Prostate gland (tissue), 2 donors: ENCODE data around the gene AK3. TPM values are rescaled to one million over a fixed set of nuclear protein-coding genes. Genes with fewer than 3 reads are reported as not detected.
A peak's percentile ranks its signal among the peaks of the same experiment; 100 is the strongest.

Experiments
- DNase-seq: peaks from one replicate; pipeline ENCODE4 v3.0.0-alpha.2; 2019; ENCODE audit warnings: low spot score
- H3K27ac ChIP-seq, 2 donors: fragments of 200-600 bp; sonication (generic); 2 replicates each; pipeline ENCODE4 v1.5.1; 2017 to 2019
- H3K27me3 ChIP-seq: fragments of 200-600 bp; sonication (generic); replicated peaks from 2 replicates; pipeline ENCODE4 v1.5.1; 2019; ENCODE audit not compliant: insufficient read depth
- H3K36me3 ChIP-seq, 2 donors: fragments of 200-600 bp; sonication (generic); 1 replicate in 1 of 2; 2 replicates in 1 of 2; pipeline versions ENCODE4 v1.5.1 to v1.8.1; 2017 to 2019
- H3K4me1 ChIP-seq: fragments of 200-600 bp; sonication (generic); replicated peaks from 2 replicates; pipeline ENCODE4 v1.5.1; 2019
- H3K4me3 ChIP-seq, 2 donors: fragments of 200-600 bp; sonication (generic); 2 replicates each; pipeline ENCODE4 v1.5.1; 2017 to 2019
- H3K9me3 ChIP-seq: fragments of 200-600 bp; sonication (generic); 2 replicates; pipeline ENCODE4 v1.5.1; 2017
- CTCF ChIP-seq, 4 experiments: fragments of 200-600 bp in 2 of 4; fragments of 450-650 bp in 2 of 4; sonication (generic) in 2 of 4; IDR thresholded peaks; 1 replicate in 3 of 4; 2 replicates in 1 of 4; pipeline ENCODE4 v1.5.1; 2016 to 2019; ENCODE audit warnings: antibody characterized with exemption in 4 of 4, mild to moderate bottlenecking in 2 of 4, moderate library complexity in 2 of 4
- POLR2A ChIP-seq: fragments of 450-650 bp; IDR thresholded peaks from one replicate; pipeline ENCODE4 v1.6.1; 2016; ENCODE audit warnings: antibody characterized with exemption, mild to moderate bottlenecking
- POLR2AphosphoS5 ChIP-seq: sonication (generic); formaldehyde crosslinking; IDR thresholded peaks from one replicate; pipeline ENCODE4 v1.6.1; 2017; ENCODE audit warnings: antibody characterized with exemption
- WGBS: methylation state at CpG from one replicate; pipeline ENCODE4 v1.1.5; 2018; 5-methylcytosine and 5-hydroxymethylcytosine counted together
- intact Hi-C: fragments of 100-400 bp; cut with DNase I; formaldehyde crosslinking; loops from one replicate; pipeline ENCODE4 v1.14.2; 2022
- total RNA-seq, 2 donors: library from RNA; depleted of rRNA; stranded (reverse); fragments of >200 nt; gene quantifications; one replicate each; pipeline ENCODE4 v1.1.0, GENCODE V29; 2016

Gene AK3
- total RNA-seq, 2 donors from 2014 or later, result 44.8 to 74.3 TPM

GRCh38 chr9:4700932-4701331, 40.1 kb downstream of the AK3 start:
- no peak for TF ChIP-seq CTCF (IDR thresholded peaks at IDR 0.05)
- DNase-seq, result no peak
- Histone ChIP-seq H3K4me3 (no peak overlapping the region), H3K27me3 (no peaks in the 10 kb centered on the region), H3K27ac (no peak overlapping the region), H3K9me3 (no peaks in the 10 kb centered on the region), H3K36me3 (no peaks in the 10 kb centered on the region), H3K4me1 (no peaks in the 10 kb centered on the region)
- 91% methylated on average over 2 of the region's 2 CpGs for WGBS
- intact Hi-C loops, result no loop called here

- intact Hi-C loops, result no loop called here
- no peak for DNase-seq
- H3K9me3 ChIP-seq, result no peaks in the 10 kb centered on the region
- H3K4me1 ChIP-seq, result no peaks in the 10 kb centered on the region
- H3K27ac ChIP-seq, result no peak overlapping the region
- no peaks in the 10 kb centered on the region for H3K36me3 ChIP-seq
- no peaks in the 10 kb centered on the region for H3K27me3 ChIP-seq
- 73% methylated on average over 3 of the region's 3 CpGs for WGBS
- TF ChIP-seq POLR2A, result no peak
- no peak for TF ChIP-seq POLR2AphosphoS5
- no peak for TF ChIP-seq CTCF (IDR thresholded peaks at IDR 0.05)
- H3K4me3 ChIP-seq, result no peak overlapping the region
These were observed 40.9 kb downstream of the AK3 start for GRCh38 chr9:4700091-4700490.

GRCh38 chr9:4691795-4692194, 49.2 kb downstream of the AK3 start:
- H3K4me3 ChIP-seq, result no peak overlapping the region
- H3K4me1 ChIP-seq, result no peaks in the 10 kb centered on the region
- H3K36me3 ChIP-seq, result no peaks in the 10 kb centered on the region
- WGBS, result 64% methylated on average over 3 of the region's 3 CpGs
- intact Hi-C loops, result no loop called here
- DNase-seq, result no peak
- no peak for TF ChIP-seq POLR2A
- TF ChIP-seq POLR2AphosphoS5, result no peak
- TF ChIP-seq CTCF (IDR thresholded peaks at IDR 0.05), result no peak
- H3K9me3 ChIP-seq, result no peaks in the 10 kb centered on the region
- no peak overlapping the region for H3K27ac ChIP-seq
- H3K27me3 ChIP-seq, result no peaks in the 10 kb centered on the region

- intact Hi-C loops, result no loop called here
- 78% methylated on average over 4 of the region's 4 CpGs for WGBS
These were observed 50.9 kb downstream of the AK3 start for GRCh38 chr9:4690144-4690543.

GRCh38 chr9:4689687-4690104, 51.3 kb downstream of the AK3 start:
- H3K36me3 ChIP-seq, result no peaks in the 10 kb centered on the region
- WGBS, result 45% methylated on average over 1 of the region's 1 CpG

More at GRCh38 chr9:4690144-4690543, 50.9 kb downstream of the AK3 start:
- Histone ChIP-seq H3K27me3 (no peaks in the 10 kb centered on the region), H3K4me1 (no peaks in the 10 kb centered on the region), H3K36me3 (no peaks in the 10 kb centered on the region), H3K9me3 (no peaks in the 10 kb centered on the region), H3K27ac (peak overlapping the region; percentile 10 to 19), H3K4me3 (no peak overlapping the region)
- no peak for DNase-seq
- no peak for TF ChIP-seq POLR2A
- no peak for TF ChIP-seq POLR2AphosphoS5

More at GRCh38 chr9:4689687-4690104, 51.3 kb downstream of the AK3 start:
- no peaks in the 10 kb centered on the region for H3K27me3 ChIP-seq
- no peaks in the 10 kb centered on the region for H3K9me3 ChIP-seq
- H3K4me1 ChIP-seq, result no peaks in the 10 kb centered on the region
- intact Hi-C loops, result no loop called here
- no peak overlapping the region for H3K4me3 ChIP-seq
- no peak for TF ChIP-seq CTCF (IDR thresholded peaks at IDR 0.05)
- TF ChIP-seq POLR2AphosphoS5, result peak; percentile 34
- TF ChIP-seq POLR2A, result no peak
- DNase-seq, result peak; percentile 26
- peak overlapping the region; percentile 10 to 19 for H3K27ac ChIP-seq
